ENCODE data around the gene SORCS2. TPM values are rescaled to one million over a fixed set of nuclear protein-coding genes. Genes with fewer than 3 reads are reported as not detected.

Gene SORCS2
- total RNA-seq, 1 experiment from 2014 or later, result 0.15 TPM

- ATAC-seq, result no peak
- Histone ChIP-seq H3K4me1 (ENCODE audit: control insufficient read depth, insufficient read depth, low read length) (no peaks in the 10 kb centered on the region), H3K27ac (ENCODE audit: low read length) (no peak overlapping the region), H3K4me3 (ENCODE audit: low read depth in 2 of 2, low read length in 2 of 2) (no peak overlapping the region), H3K9me3 (ENCODE audit: control insufficient read depth, insufficient read depth, low read depth, low read length) (no peaks in the 10 kb centered on the region), H3K36me3 (ENCODE audit: control insufficient read depth, insufficient read depth, low read length) (no peaks in the 10 kb centered on the region), H3K27me3 (ENCODE audit: control insufficient read depth, insufficient read depth, low read length) (peaks cover 2% of the 10 kb centered on the region; the same call in 1 of the 2 replicates)
- intact Hi-C loops (cut with micrococcal nuclease; ENCODE audit: unreplicated experiment), result no loop called here
- POLR2A ChIA-PET, result no interaction called here
- TF ChIP-seq CTCF (IDR thresholded peaks at IDR 0.05), result no peak
- TF ChIP-seq TCF7L2 (IDR thresholded peaks at IDR 0.05; ENCODE audit: low read depth, low read length), result no peak
- no peak for DNase-seq (ENCODE audit: low read depth, low spot score)
- no TSS peak for BruUV-seq (replicated peaks)
- CTCF ChIA-PET, result no interaction called here
- in situ Hi-C loops (cut with HindIII; ENCODE audit: low pct_unique_long_range_greater_than_20kb, low sequenced_read_pairs), result no loop called here
Measured at GRCh38 chr4:7395645-7396044, 203.3 kb downstream of the SORCS2 start.

GRCh38 chr4:7396186-7396910 lies 204.0 kb downstream of the SORCS2 start:
- Histone ChIP-seq H3K36me3 (ENCODE audit: control insufficient read depth, insufficient read depth, low read length) (no peaks in the 10 kb centered on the region), H3K4me1 (ENCODE audit: control insufficient read depth, insufficient read depth, low read length) (no peaks in the 10 kb centered on the region), H3K27ac (ENCODE audit: low read length) (no peak overlapping the region), H3K4me3 (ENCODE audit: low read depth in 2 of 2, low read length in 2 of 2) (no peak overlapping the region), H3K9me3 (ENCODE audit: control insufficient read depth, insufficient read depth, low read depth, low read length) (no peaks in the 10 kb centered on the region), H3K27me3 (ENCODE audit: control insufficient read depth, insufficient read depth, low read length) (peaks cover 2% of the 10 kb centered on the region; the same call in 1 of the 2 replicates)
- TF ChIP-seq POLR2AphosphoS5 (IDR thresholded peaks at IDR 0.05; ENCODE audit: low read depth, low read length) (no peak), SIN3A (IDR thresholded peaks at IDR 0.05; ENCODE audit: borderline replicate concordance, insufficient read depth, low read depth, low read length) (no peak), REST (IDR thresholded peaks at IDR 0.05; ENCODE audit: insufficient read depth in 1 of 2, low read depth in 2 of 2, low read length in 1 of 2) (no peak)
- intact Hi-C loops (cut with micrococcal nuclease; ENCODE audit: unreplicated experiment) (no loop called here), in situ Hi-C loops (cut with HindIII; ENCODE audit: low pct_unique_long_range_greater_than_20kb, low sequenced_read_pairs) (no loop called here)
- no TSS peak for BruUV-seq (replicated peaks)
- CTCF ChIA-PET, result no interaction called here
- no peak for ATAC-seq
- POLR2A ChIA-PET, result no interaction called here
- DNase-seq (ENCODE audit: low read depth, low spot score), result no peak

All from Panc1 (cell line).